ENCODE results near the gene RPRD1A.

Gene RPRD1A

DNA sequence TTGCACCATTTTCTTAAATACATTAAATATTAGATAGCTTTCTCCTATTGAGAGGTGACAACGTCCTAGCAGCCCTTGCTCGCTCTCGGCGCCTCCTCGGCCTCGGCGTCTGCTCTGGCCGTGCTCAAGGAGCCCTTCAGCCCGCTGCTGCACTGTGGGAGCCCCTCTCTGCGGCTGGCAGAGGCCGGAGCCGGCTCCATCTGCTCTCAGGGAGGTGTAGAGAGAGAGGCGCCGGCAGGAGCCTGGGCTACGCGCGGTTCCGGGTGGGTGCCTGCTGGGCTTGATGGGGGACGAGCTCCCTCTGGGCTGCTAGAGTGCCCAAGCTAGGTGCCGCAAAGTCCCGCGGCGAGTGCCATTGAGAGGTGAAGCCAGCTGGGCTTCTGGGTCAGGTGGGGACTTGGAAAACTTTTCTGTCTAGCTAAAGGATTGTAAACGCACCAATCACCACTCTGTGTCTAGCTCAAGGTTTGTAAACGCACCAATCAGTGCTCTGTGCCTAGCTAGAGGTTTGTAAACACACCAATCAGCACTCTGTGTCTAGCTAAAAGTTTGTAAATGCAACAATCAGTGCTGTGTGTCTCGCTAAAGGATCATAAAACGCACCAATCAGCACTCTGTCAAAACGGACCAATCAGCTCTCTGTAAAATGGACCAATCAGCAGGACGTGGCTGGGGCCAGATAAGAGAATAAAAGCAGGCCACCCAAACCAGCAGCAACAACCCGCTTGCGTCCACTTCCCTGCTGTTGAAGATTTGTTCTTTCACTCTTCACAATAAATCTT is 3.1 kb downstream of the RPRD1A start:
- H3K36me3 ChIP-seq (ENCODE audit: low read length), result peaks cover 10% of the 10 kb centered on the region; the same call in 1 of the 2 replicates

DNA sequence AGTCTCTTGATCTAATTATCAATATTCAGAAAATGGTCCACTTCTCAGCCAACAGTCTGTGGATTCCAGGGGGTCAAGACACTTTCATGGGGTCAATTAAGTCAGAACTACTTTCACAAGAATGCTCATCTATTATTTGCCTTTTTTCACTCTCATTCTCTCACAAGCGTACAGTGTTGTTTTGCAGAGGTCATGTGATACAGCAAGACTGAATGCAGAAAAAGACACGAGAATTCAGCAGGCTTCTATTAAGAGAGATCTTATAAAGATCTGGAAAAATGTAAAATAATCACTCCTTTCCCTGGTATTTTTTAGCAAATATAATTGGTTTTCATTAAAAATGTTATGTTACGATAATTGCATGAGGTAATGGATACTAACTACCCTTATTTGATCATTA is 8.7 kb downstream of the RPRD1A start:
- no peaks in the 10 kb centered on the region for H3K9me3 ChIP-seq (ENCODE audit: insufficient read depth, low read length)
- 0 out of 2 replicates have a peak, but pooled peaks cover 5% of the 10 kb centered on the region for H3K36me3 ChIP-seq (ENCODE audit: low read length)
- H3K27me3 ChIP-seq (ENCODE audit: low read length), result no peaks in the 10 kb centered on the region
- no peak overlapping the region for H3K4me3 ChIP-seq (ENCODE audit: insufficient read depth, low read length, poor library complexity, severe bottlenecking)
- no peak for TF ChIP-seq EZH2phosphoT487 (conservative IDR thresholded peaks at IDR 0.05; ENCODE audit: low read length)
- TF ChIP-seq, protein P1, sequence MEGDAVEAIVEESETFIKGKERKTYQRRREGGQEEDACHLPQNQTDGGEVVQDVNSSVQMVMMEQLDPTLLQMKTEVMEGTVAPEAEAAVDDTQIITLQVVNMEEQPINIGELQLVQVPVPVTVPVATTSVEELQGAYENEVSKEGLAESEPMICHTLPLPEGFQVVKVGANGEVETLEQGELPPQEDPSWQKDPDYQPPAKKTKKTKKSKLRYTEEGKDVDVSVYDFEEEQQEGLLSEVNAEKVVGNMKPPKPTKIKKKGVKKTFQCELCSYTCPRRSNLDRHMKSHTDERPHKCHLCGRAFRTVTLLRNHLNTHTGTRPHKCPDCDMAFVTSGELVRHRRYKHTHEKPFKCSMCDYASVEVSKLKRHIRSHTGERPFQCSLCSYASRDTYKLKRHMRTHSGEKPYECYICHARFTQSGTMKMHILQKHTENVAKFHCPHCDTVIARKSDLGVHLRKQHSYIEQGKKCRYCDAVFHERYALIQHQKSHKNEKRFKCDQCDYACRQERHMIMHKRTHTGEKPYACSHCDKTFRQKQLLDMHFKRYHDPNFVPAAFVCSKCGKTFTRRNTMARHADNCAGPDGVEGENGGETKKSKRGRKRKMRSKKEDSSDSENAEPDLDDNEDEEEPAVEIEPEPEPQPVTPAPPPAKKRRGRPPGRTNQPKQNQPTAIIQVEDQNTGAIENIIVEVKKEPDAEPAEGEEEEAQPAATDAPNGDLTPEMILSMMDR (IDR thresholded peaks at IDR 0.05; ENCODE audit: insufficient read depth, low read length, poor library complexity, severe bottlenecking), result no peak
- no peak overlapping the region for H3K9ac ChIP-seq (ENCODE audit: low read length)
- H3K79me2 ChIP-seq (ENCODE audit: insufficient read depth, low read length), result peaks cover 100% of the 10 kb centered on the region
- no peak overlapping the region for H2AFZ ChIP-seq (ENCODE audit: low read depth, low read length, severe bottlenecking)
- no peak overlapping the region for H3K27ac ChIP-seq (ENCODE audit: low read depth, low read length)
- H3K9me2 ChIP-seq (replicated peaks; ENCODE audit: insufficient read depth, low read length), result no peaks in the 10 kb centered on the region
- no peak overlapping the region for H3K4me2 ChIP-seq (ENCODE audit: low read depth, low read length, poor library complexity, severe bottlenecking)
- H3F3A ChIP-seq (ENCODE audit: insufficient read depth), result peaks cover 7% of the 10 kb centered on the region
- peaks cover 43% of the 10 kb centered on the region for H4K20me1 ChIP-seq (ENCODE audit: low read depth, low read length)

More for the DNA sequence above, 3.1 kb downstream of the RPRD1A start:
- Histone ChIP-seq H3K9ac (ENCODE audit: low read length) (no peak overlapping the region), H3K27ac (ENCODE audit: low read depth, low read length) (no peak overlapping the region), H3K9me2 (replicated peaks; ENCODE audit: insufficient read depth, low read length) (no peaks in the 10 kb centered on the region), H3K79me2 (ENCODE audit: insufficient read depth, low read length) (peaks cover 81% of the 10 kb centered on the region), H2AFZ (ENCODE audit: low read depth, low read length, severe bottlenecking) (no peak overlapping the region), H3K4me2 (ENCODE audit: low read depth, low read length, poor library complexity, severe bottlenecking) (no peak overlapping the region), H3K27me3 (ENCODE audit: low read length) (no peaks in the 10 kb centered on the region), H3K9me3 (ENCODE audit: insufficient read depth, low read length) (no peaks in the 10 kb centered on the region), H4K20me1 (ENCODE audit: low read depth, low read length) (peaks cover 33% of the 10 kb centered on the region), H3K4me3 (ENCODE audit: insufficient read depth, low read length, poor library complexity, severe bottlenecking) (no peak overlapping the region), H3F3A (ENCODE audit: insufficient read depth) (peaks cover 4% of the 10 kb centered on the region)
- TF ChIP-seq EZH2phosphoT487 (conservative IDR thresholded peaks at IDR 0.05; ENCODE audit: low read length), result no peak
- TF ChIP-seq, protein P1 (IDR thresholded peaks at IDR 0.05; ENCODE audit: insufficient read depth, low read length, poor library complexity, severe bottlenecking), result no peak

DNA sequence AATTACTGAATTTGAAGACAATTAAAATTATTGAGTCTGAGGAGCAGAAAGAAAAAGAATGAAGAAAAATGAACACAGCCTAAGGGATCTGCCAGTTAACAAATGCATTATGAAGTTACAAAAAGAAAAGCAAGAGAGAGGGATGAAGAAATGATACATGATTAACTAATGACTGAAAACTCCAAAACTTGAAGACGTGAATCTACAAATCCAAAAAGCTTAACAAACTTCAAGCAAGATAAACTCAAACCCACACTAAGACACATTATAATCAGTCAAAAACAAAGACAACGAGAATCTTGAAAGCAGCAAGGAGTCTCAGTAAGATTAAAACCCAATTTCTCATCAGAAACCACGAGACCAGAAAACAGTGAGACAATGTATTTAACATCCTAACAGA is 15.6 kb downstream of the RPRD1A start:
- Histone ChIP-seq H4K20me1 (ENCODE audit: low read depth, low read length) (peaks cover 32% of the 10 kb centered on the region), H3K4me3 (ENCODE audit: insufficient read depth, low read length, poor library complexity, severe bottlenecking) (no peak overlapping the region), H3K27ac (ENCODE audit: low read depth, low read length) (no peak overlapping the region), H3K9ac (ENCODE audit: low read length) (no peak overlapping the region), H2AFZ (ENCODE audit: low read depth, low read length, severe bottlenecking) (no peak overlapping the region), H3K9me2 (replicated peaks; ENCODE audit: insufficient read depth, low read length) (no peaks in the 10 kb centered on the region), H3F3A (ENCODE audit: insufficient read depth) (peaks cover 8% of the 10 kb centered on the region; the same call in 1 of the 2 replicates), H3K79me2 (ENCODE audit: insufficient read depth, low read length) (peaks cover 100% of the 10 kb centered on the region), H3K9me3 (ENCODE audit: insufficient read depth, low read length) (no peaks in the 10 kb centered on the region), H3K36me3 (ENCODE audit: low read length) (0 out of 2 replicates have a peak, but pooled peaks cover 6% of the 10 kb centered on the region), H3K4me2 (ENCODE audit: low read depth, low read length, poor library complexity, severe bottlenecking) (no peak overlapping the region), H3K27me3 (ENCODE audit: low read length) (no peaks in the 10 kb centered on the region)
- TF ChIP-seq EZH2phosphoT487 (conservative IDR thresholded peaks at IDR 0.05; ENCODE audit: low read length), result no peak
- TF ChIP-seq, protein P1 (IDR thresholded peaks at IDR 0.05; ENCODE audit: insufficient read depth, low read length, poor library complexity, severe bottlenecking), result no peak
